Gastrocnemius medialis (tissue), 4 donors: Measurements from ENCODE around the gene ECHDC1. TPM values are rescaled to one million over a fixed set of nuclear protein-coding genes. Genes with fewer than 3 reads are reported as not detected.

Experiments
- ATAC-seq, 2 donors: fragments of 150-250 bp; one replicate each; pipeline ENCODE4 v1.9.1; 2016
- DNase-seq, 2 donors: peaks; one replicate each; pipeline ENCODE4 v3.0.0-alpha.2; 2019
- H3K27ac ChIP-seq, 4 donors: fragments of 200-600 bp; sonication (generic); 1 replicate in 1 of 4; 2 replicates in 3 of 4; pipeline ENCODE4 v1.5.1; 2016 to 2018; ENCODE audit warnings: mild to moderate bottlenecking in 2 of 4, moderate library complexity in 1 of 4
- H3K27me3 ChIP-seq, 3 donors: fragments of 200-600 bp; sonication (generic) in 2 of 3; 1 replicate in 1 of 3; 2 replicates in 2 of 3; pipeline versions ENCODE4 v1.5.1 to v1.6.0; 2016 to 2019; ENCODE audit warnings: mild to moderate bottlenecking in 1 of 3, moderate library complexity in 1 of 3
- H3K36me3 ChIP-seq, 2 donors: fragments of 200-600 bp; sonication (generic) in 1 of 2; one replicate each; pipeline ENCODE4 v1.5.1; 2017 to 2018
- H3K4me1 ChIP-seq, 2 donors: fragments of 200-600 bp; sonication (generic) in 1 of 2; one replicate each; pipeline ENCODE4 v1.5.1; 2016 to 2017; ENCODE audit warnings: mild to moderate bottlenecking in 2 of 2
- H3K4me3 ChIP-seq, 4 donors: fragments of 200-600 bp; sonication (generic) in 3 of 4; 1 replicate in 1 of 4; 2 replicates in 3 of 4; pipeline ENCODE4 v1.5.1; 2016 to 2019; ENCODE audit warnings: mild to moderate bottlenecking in 2 of 4
- H3K9me3 ChIP-seq, 3 donors: fragments of 200-600 bp; sonication (generic) in 2 of 3; 1 replicate in 1 of 3; 2 replicates in 2 of 3; pipeline ENCODE4 v1.5.1; 2016 to 2019
- CTCF ChIP-seq, 5 experiments: fragments of 450-650 bp in 3 of 5; fragments of 200-600 bp in 2 of 5; sonication (generic) in 2 of 5; IDR thresholded peaks in 4 of 5; conservative IDR thresholded peaks in 1 of 5; 1 replicate in 4 of 5; 2 replicates in 1 of 5; pipeline ENCODE4 v1.5.1; 2016 to 2019; ENCODE audit warnings: antibody characterized with exemption in 5 of 5, mild to moderate bottlenecking in 3 of 5, moderate library complexity in 3 of 5
- POLR2A ChIP-seq, 2 donors: fragments of 450-650 bp; IDR thresholded peaks; one replicate each; pipeline ENCODE4 v1.6.1; 2017; ENCODE audit warnings: antibody characterized with exemption in 2 of 2, mild to moderate bottlenecking in 2 of 2, moderate library complexity in 2 of 2
- in situ Hi-C, 4 donors: fragments of 200-750 bp; cut with MboI; loops; one replicate each; pipeline versions ENCODE4 v1.15.0 to v1.8.0; 2017; ENCODE audit warnings: low sequenced_read_pairs in 4 of 4
- intact Hi-C: fragments of 100-400 bp; cut with DNase I; formaldehyde crosslinking; loops from one replicate; pipeline ENCODE4 v1.15.1; 2023; ENCODE audit warnings: low total_unique reads
- total RNA-seq, 4 donors: library from RNA; depleted of rRNA; stranded (reverse); fragments of >200 nt; gene quantifications; one replicate each; pipeline versions ENCODE4 v1.1.0 to v1.2.3, GENCODE V29; 2016

Gene ECHDC1
- total RNA-seq, 4 donors from 2014 or later = 31.4 to 45.3 (median 33.6) TPM

- no peaks in the 10 kb centered on the region for H3K9me3 ChIP-seq
- peak overlapping the region; percentile 95 to 99 (median 96) for H3K27ac ChIP-seq
- intact Hi-C loops = loop anchor here (1.0 to 10.0 kb wide), 7 partner anchors 74 to 550 kb away; partner anchors contain the start of genes KIAA0408 and RSPO3
- DNase-seq = peak; percentile 23 to 39
- peaks cover 40% of the 10 kb centered on the region in 2 donors for H3K4me1 ChIP-seq
- H3K4me3 ChIP-seq = peak overlapping the region; percentile 74 to 90 (median 84)
- TF ChIP-seq POLR2A (IDR thresholded peaks at IDR 0.05) = peak; percentile 97 to 98
- TF ChIP-seq CTCF (IDR thresholded peaks at IDR 0.05 in 4 of 5, conservative IDR thresholded peaks at IDR 0.05 in 1 of 5) = no peak
- in situ Hi-C loops = loop anchor here in 3 of 4 donors (5.0 to 10.0 kb wide), 3 partner anchors 70 to 462 kb away; no protein-coding TSS in a partner anchor
- peak; percentile 67 to 72 for ATAC-seq
- H3K36me3 ChIP-seq = no peaks in the 10 kb centered on the region
- no peaks in the 10 kb centered on the region for H3K27me3 ChIP-seq
Measured at GRCh38 chr6:127266892-127267645, 76.3 kb downstream of the ECHDC1 start.

- peak; percentile 75 to 83 (median 80) for TF ChIP-seq CTCF (IDR thresholded peaks at IDR 0.05 in 4 of 5, conservative IDR thresholded peaks at IDR 0.05 in 1 of 5)
- no peak for TF ChIP-seq POLR2A (IDR thresholded peaks at IDR 0.05)
- H3K4me1 ChIP-seq = peaks cover 32 to 33% of the 10 kb centered on the region in 2 donors
- H3K27ac ChIP-seq = peak within 1 kb of the TSS; percentile 95 to 99 (median 96)
- peak; percentile 75 to 78 for DNase-seq
- H3K36me3 ChIP-seq = no peaks in the 10 kb centered on the region
- intact Hi-C loops (loop anchor here (1.0 to 10.0 kb wide), 7 partner anchors 74 to 549 kb away; partner anchors contain the start of genes KIAA0408 and RSPO3), in situ Hi-C loops (loop anchor here in 3 of 4 donors (5.0 to 10.0 kb wide), 3 partner anchors 69 to 462 kb away; no protein-coding TSS in a partner anchor)
- no peaks in the 10 kb centered on the region for H3K27me3 ChIP-seq
- ATAC-seq = peak; percentile 84 to 87
- no peaks in the 10 kb centered on the region for H3K9me3 ChIP-seq
- H3K4me3 ChIP-seq = peak within 1 kb of the TSS; percentile 74 to 90 (median 84)
Measured at GRCh38 chr6:127266178-127266891, 77.1 kb downstream of the ECHDC1 start, which contains the start of gene RNF146. Gene RNF146, plus strand, starts transcription at chr6:127266864. Its CDS starts 13,475 bp downstream, at chr6:127280339.

DNA sequence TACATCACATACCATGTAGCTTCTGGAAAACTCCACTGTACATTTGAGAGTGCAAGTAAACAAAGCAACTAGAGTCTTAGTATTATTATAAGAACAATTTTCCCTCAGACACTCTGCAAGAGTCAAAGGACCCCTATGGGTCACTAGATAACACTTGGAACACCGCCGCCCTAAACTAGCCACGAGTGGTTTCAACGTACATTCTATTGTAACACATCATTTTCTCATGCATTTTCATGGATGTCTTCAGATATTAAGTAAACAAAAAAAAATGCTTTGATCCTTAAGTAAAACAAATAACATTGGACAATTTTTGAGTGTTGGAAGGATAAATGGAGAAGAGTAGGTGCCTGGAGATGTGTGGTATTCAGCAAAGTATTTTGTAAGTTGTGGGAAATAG is 79.9 kb downstream of the ECHDC1 start:
- H3K4me3 ChIP-seq = no peak overlapping the region
- in situ Hi-C loops (loop anchor here in 2 of 4 donors (10.0 kb wide), 2 partner anchors 69 to 459 kb away; no protein-coding TSS in a partner anchor), intact Hi-C loops (loop anchor here (10.0 kb wide), 1 partner anchor 299 kb away; no protein-coding TSS in a partner anchor)
- no peaks in the 10 kb centered on the region for H3K9me3 ChIP-seq
- no peak for TF ChIP-seq CTCF (IDR thresholded peaks at IDR 0.05 in 4 of 5, conservative IDR thresholded peaks at IDR 0.05 in 1 of 5)
- no peak for TF ChIP-seq POLR2A (IDR thresholded peaks at IDR 0.05)
- no peak for ATAC-seq
- no peak for DNase-seq
- peaks cover 7 to 9% of the 10 kb centered on the region in 2 donors for H3K4me1 ChIP-seq
- H3K27ac ChIP-seq = no peak overlapping the region
- no peaks in the 10 kb centered on the region for H3K27me3 ChIP-seq
- no peaks in the 10 kb centered on the region for H3K36me3 ChIP-seq

GRCh38 chr6:127262896-127263295 is 80.5 kb downstream of the ECHDC1 start:
- H3K4me1 ChIP-seq = peaks cover 7 to 9% of the 10 kb centered on the region in 2 donors
- in situ Hi-C loops (loop anchor here in 2 of 4 donors (10.0 kb wide), 2 partner anchors 68 to 458 kb away; no protein-coding TSS in a partner anchor), intact Hi-C loops (loop anchor here (10.0 kb wide), 1 partner anchor 298 kb away; no protein-coding TSS in a partner anchor)
- no peak overlapping the region for H3K27ac ChIP-seq
- no peaks in the 10 kb centered on the region for H3K27me3 ChIP-seq
- ATAC-seq = no peak
- no peak for TF ChIP-seq POLR2A (IDR thresholded peaks at IDR 0.05)
- no peak for TF ChIP-seq CTCF (IDR thresholded peaks at IDR 0.05 in 4 of 5, conservative IDR thresholded peaks at IDR 0.05 in 1 of 5)
- DNase-seq = no peak
- H3K4me3 ChIP-seq = no peak overlapping the region
- H3K36me3 ChIP-seq = no peaks in the 10 kb centered on the region
- H3K9me3 ChIP-seq = no peaks in the 10 kb centered on the region
